Activated gamma-delta T cell treated with Interleukin-2 at 50 U/mL for 16 hours (primary cell): ENCODE measurements around the gene PTCH1.

ENCODE experiments used
- DNase-seq: peaks from one replicate; pipeline ENCODE4 v3.0.0-alpha.2; 2020

Gene PTCH1

DNA sequence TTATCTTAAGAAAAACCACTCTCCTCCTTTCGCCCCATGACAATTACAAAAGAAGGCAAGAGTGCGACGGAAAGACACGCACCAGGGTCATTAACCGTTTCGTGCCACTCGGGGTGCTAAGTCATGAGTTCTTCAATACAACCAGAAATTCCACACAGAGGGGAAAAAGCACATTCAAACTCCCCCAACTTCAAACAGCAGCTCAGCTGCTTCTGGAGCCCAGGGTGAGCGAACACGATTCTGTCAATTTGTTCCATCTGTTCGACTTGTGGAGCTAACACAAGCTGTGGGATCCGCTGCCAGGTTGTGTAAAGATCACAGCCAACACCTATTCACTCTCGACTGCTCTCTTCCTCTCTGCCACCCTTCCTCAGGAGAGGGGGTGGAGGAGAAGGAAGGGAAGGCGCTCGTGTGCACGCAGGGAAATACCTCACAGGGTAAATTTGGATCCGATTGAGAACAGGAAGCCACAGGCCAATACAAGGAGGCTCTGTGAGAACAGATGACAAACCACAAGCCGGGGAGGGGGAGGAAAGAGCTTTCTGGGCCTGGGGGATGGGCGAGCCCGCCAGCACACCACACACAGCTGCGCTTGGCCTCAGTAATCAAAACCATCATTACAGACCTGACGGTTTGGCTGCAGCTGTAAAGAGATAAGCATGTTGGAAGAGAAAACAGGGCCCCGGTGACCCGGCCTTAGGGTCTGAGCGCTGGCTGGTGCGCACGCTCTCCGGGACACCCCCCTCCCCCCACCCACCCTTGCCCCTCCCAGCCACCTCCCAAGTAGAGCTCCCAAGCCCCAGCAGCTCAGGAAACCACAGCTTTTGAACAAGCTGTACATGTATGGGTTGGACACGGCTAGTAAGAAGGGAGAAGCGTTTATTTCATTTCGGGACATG, 54.3 kb downstream of the PTCH1 start:
- DNase-seq, result peak; percentile 59

DNA sequence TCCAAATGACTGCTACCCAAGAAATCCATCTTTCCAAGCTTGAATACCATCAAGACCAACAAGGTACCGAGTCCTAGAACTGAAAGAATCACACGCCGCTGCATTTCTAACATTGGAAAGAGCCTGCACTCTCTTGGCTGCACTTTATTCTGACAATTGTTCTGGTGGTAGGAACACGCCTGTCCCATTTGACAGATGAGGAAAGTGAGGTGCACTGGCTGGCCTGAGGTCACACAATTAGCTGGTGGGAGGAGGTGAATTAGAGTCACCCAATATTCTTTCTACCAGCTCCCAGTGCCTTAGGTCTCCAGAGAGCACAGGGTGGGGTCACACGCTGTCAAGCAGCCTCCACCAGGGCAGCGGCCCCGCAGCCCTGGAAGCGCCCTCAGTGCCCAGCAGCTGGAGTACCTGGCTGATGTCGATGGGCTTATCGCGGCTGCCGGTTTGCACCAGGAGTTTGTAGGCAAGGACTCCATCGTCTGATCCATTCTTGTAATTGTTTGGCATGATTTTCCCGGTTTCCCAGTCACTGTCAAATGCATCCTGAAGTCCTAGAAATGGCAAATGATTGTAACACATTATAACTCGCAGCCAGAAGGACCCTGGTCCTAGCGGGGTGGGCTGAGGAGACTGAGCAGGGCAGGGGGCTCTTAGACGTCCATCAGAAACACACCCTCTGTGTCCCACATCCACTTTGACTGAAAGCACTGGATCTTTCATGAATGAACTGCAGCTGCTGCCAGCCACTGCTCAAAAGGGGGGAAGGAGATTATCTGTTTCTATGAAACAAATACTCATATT, 55.1 kb downstream of the PTCH1 start:
- DNase-seq, result no peak

DNA sequence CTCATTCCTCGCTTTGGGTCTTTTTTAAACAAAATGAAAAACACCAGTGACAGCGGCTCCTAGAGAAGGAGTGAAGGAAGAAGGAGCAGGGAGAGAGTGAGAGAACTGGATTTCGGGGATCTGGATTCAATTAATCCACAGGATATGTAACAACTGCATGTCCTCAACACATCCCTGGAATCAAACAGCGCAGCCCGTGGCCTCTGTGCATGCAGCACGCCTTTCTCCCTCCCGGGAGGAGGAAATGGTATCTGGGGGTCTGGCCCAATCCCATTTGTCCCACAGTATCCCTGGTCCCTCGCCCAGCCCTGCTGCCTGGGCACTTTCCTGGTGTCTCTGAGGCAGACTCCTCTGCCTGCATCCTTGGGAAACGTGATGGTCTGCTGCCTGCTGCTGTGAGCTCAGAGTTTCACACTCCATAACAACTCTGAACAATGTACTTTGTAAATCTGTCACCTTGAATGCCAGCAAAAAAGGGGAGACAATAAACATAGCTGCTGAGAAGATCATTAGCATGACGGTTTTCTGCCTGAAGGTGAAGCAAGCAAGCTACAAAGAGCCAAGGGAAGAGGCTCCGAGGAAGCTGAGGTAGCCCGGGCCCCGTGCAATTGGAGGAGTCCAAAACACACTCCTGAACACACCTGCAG, 56.1 kb downstream of the PTCH1 start:
- DNase-seq, result no peak

DNA sequence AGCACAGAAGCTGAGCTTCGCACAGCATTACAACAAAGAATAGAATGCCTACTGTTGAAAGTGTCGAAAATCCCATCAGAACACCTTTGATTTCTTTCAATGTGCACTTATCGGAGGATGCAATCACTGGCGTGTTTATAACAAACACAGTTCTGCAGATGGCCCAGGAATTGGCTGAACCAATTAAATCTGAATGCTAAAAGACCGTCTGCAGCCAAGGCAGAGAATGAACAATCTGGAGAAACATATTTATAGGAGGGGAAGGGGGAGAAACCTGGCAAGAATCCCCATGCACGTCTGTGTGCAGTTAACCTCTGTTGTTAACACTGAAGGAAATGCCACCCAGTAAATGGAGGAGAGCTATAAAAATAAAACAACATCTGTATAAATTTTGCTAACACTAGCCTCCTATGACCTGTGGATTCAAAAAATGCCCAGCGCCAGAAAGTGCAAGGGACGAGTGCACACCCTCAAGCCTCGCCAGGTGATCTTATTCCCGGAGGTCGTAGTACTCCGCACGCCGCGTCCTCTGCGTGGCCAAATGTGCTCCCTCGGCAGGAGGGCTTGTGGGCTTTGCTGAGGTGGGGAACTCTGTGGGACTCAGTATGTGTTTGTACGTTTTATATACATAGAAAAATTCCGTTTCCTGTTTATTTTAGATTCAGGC, 56.8 kb downstream of the PTCH1 start:
- DNase-seq, result no peak

DNA sequence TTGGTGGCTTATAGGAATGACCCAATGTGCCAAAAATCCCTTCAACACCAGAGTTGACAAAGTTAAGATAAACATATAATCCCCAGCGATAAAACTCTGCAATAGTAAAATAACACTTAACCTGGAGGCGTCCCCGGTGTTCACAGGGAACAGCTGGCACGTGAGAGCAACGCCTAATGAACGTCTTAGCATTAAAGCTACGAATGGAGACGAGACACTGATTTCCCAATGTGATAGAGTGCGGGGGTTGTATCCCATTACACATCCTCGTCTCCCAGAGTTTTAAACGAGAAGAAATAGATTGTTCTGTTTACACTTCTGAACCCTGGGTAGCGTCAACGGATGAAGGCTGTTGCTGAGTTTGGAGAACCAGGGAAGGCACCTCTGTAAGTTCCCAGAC, 57.6 kb downstream of the PTCH1 start:
- DNase-seq, result no peak

DNA sequence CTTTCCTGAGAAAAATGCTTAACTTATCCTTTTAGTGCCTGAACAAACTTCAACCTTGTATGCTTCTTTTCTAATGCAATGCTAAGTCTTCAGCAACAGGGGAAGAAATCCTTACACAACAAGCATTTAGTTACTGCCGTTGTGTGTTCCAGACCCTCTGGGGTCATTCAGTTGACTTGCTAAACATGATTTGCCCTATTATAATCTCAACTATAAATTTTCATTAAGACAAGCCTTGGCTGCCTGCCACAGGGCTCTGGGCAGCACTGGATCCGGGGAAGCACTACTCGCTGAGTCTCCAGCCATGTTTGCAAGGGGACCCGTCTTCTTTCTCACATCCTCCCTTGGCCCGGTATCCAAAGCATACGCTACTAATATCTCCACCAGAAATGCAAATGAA, 58.1 kb downstream of the PTCH1 start:
- no peak for DNase-seq

DNA sequence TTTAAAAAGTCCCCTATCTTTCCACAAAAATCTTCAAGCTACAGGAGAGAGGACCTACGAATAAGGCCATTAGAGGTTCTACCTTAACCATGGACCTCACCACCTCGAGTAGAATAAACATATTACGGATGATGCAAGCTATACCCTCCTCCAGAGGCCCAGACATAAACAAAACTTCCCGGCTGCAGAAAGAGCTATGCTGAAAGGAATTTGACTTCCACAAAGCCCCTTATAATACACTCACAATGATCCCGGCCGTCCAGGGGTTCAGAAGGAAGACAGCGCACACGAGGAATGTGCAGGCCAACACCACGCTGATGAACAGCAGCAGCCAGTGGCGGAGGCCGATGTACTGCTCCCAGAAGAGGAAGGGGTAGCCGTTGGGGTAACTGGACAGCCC, 59.0 kb downstream of the PTCH1 start:
- DNase-seq, result no peak

DNA sequence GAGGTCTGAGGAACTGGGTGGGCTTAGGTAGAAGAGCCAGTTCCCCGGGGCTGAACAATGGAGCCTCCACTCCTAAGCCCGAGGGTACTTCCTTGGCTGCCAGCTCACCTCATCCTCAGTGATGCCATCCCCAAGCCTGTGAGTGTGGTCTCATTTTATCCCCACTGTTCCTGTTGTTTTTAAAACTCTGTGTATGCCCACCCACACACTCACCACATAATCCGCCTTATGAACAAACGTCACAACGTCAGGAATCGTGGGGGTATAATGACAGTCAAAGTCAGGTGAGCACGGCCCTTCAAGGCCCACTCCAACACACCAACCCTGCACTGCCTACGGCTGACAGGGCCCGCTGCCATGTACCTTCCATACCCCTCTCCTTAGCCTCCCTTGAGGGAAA, 61.1 kb downstream of the PTCH1 start:
- no peak for DNase-seq

DNA sequence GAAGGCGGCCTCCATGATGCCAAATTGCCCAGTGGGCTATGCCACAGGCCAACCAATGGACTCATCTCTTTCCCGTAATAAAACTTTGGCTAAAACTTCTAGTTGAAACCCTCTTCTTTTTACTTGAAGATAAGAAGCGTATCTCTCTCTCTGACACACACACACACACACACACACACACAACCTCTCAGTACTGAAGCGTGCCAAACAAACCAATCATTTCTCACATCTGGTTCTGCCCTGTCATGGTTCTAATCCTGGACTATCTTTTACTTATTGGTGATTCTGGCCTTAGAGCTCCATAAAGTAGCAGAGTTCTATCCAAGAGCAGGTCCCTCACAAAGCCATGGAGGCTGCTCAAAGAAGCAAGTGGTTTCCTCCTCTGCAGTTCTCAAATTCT, 64.6 kb downstream of the PTCH1 start:
- no peak for DNase-seq

DNA sequence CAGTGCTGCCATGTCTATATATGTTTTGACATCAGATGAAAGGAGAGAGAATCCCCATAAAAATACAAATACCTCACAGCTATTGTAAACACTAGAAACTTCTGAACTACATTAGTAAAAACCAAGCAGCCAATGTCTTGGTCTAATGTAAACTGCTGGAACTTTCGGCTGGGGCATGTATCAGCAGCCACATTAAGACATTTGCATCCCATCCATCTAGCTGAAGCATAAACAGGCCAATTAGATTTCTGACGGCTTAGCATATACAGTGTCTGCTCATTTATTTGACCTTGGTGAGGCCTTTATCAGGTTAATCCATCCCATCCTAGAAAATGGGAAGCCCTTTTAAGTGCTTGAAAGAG, 65.7 kb downstream of the PTCH1 start:
- no peak for DNase-seq

DNA sequence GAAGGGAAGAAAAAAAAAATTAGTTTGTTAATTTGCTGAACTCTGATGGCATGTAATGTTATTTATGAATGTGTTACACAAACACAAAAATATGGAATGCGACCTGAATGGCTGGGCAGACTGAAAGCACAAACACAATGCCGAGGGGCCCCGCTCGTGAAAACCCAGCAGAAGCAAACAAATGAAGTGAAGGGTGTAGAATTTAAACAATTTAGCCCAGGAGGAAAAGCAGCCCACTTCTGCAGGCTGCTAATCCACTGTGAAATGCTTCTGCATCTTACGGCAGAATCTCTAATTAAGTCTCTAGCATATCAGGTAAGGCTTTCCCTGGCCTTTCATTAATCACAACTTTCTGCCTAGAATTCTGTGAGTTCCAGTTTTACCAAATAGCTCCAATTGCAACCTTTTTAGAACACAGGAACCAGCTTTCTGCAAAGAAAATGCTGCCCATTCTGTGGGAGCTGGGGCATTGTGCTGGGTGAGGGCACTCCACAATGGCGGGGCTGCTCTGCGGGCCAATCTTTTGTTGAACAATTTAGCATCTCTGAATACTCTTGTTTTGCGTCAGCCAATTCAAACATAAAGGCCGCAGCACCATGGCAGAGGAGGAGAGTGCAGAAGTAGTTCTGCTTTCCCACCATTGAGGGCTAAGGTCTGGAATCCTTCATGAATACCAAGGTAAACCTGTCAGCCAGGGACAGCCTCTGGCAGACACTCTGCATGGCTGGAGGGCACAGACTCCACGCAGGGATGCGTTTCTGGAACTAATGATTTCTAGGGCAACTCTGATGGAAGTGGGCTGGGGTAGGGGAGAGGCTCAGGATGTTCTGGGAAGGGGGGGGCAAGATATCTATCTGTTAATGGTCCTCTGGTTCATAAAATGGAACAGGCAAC, 66.4 kb downstream of the PTCH1 start:
- DNase-seq, result no peak

DNA sequence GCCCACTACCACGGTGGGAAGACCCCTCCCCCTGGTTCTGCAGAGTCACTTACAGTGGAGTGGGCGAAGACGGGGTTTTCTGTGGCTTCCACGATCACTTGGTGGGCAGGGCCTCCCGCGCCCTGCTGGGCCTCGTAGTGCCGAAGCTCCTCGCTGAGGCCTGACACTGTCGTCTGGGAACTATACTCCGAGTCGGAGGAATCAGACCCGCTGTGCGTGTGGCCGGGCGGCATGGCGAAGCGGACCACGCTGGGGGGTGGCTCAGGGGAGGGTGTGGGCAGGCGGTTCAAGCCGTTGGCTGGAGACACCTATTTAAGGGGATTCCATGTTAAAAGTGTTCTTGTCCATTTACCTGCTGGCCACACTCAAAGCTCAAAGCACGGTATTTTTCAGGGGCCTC, 67.8 kb downstream of the PTCH1 start:
- no peak for DNase-seq

DNA sequence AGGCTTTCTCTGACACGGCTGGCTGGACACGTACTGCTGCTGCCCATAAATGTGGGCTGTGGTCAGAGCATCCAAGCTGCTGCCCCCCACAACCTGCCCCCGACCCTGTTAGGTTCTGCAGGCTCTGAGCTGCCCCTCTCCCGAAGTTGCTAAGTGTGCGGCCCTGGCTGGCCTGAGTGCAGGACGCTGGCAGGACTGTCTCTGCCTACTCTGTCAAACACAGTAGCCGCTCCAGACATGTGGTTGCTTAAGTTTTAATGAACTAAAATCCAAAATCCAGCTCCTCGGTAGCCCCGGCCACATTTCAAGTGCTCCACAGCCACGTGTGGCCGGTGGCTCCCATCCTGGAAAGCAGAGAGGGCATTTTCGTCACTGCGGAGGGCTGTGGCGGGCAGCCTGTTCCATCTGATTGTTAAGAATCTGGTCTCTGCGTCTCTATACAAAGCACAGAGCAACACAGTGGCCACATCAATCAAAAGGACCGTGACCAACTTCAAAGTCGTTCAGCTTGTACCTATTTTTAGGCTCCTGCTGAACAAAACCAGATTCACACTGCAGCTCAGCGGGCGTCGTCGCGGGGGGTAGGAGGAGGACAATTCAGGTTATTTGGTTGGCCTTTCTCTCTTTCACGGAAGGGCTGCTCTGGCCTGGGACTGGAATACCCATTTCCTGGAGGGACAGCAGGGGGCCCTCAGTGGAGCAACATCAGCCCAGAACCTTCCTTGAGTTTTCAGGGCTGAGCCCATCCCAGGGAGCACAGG, 68.9 kb downstream of the PTCH1 start:
- DNase-seq, result no peak

DNA sequence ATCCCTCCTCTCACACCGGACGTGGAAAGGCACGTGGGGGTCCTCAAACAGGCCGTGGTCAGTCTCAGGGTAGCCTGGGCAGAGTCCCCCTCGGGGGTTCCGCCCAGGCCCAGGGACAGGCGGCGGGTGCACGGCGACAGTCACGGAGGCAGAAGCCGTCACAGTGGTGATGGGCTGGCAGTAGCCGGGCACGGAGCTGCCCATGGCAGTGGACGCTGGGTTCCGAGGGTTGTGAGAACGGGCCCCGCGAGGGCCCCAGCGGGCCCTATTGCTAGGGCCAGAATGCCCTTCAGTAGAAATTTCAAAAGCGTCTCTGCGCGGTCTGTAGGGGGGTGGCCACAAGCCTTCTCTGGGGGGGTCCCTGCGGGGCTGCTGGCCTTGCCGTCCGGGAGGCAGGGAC, 69.8 kb downstream of the PTCH1 start:
- DNase-seq, result no peak

DNA sequence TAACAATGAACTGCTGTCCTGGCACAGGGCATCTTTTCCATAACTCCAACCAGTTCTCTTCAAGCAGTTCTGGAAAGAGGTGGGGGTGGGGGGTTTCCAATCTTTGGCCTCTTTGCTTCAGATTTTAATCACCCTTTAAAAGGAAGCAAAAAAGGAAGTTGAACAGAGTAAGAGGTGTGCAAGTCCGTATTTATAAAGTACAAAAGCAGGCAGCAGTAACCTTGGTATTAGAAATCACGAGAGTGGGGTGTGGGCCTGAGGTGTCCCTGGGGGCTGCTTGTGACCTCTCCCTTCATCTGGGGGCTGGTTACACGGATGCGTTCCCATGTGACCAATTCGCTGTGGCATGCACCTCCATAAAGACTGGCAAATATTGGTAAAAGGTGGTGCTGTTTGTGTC, 70.5 kb downstream of the PTCH1 start:
- DNase-seq, result no peak

DNA sequence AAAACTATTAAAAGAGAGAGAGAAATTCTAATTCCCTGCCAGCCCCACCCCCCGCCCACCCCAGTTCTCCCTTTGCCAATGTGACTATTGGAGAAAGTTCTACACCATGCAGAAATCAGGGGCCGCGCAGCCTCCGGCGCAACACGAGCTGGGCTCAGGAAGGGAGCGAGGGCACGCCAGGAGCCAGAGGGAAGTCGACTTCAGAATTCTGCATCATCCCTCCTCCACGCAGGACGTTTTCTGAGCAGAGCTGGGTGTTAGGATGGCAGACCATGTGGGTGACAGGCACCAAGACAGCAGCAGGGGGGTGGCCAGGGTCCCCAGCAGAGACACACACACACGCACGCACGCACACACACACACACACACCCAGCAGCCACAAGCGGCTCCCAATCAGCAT, 72.6 kb downstream of the PTCH1 start:
- DNase-seq, result no peak

DNA sequence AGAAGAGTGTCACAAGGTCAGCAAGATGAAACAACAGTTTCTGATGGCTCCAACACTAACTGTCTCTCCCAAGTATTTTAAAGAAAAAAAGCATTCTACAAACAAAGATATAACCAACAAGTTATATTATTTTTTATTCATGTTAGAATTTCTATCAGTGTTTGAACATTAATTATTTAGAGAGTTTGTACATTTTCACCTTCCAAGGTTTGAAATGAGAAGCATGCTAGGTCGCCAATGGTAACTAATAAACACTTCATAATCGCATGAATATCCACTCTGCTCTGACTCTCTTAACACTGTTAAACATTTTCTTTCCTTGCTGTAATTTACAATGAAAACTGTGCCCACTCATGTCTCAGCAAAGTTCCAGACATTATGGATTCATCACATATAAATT, 73.5 kb downstream of the PTCH1 start:
- DNase-seq, result no peak

DNA sequence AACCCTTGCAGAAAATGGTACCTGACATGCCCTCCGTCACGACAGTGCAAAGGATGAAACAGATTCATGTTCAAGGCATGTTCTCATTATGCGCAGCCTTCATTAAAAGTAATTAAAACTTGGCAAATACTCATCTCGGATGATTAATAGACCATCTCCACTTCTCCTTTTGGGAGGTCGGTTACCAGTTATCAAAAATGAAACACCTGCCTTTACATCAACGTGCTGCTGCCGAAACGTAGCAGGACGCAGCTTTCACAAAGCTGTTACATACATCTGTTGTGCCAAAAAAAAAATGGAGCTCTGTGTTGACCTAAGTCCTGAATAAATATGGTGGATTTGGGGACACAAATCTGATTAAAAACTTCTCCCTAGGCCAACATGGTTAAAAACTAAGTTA, 75.7 kb downstream of the PTCH1 start:
- DNase-seq, result no peak

DNA sequence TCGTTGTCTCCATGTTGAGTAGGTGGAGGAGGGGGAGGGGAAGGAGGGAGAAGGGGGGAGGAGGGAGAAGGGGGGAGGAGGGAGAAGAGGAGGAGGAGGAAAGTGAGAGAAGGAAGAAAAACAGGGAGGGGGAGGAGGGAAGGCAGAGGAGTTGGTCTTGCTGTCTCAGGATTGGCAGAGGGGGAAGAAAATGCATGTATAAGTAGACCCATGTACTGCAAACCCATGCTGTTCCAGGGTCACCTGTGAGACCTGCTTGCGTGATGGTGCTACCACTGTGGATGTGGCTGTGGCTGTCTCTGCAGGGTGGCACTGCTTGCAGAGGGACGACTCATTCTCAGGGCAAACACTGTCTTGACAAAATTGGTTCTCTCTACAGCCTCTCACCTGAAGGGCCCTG, 76.3 kb downstream of the PTCH1 start:
- no peak for DNase-seq

DNA sequence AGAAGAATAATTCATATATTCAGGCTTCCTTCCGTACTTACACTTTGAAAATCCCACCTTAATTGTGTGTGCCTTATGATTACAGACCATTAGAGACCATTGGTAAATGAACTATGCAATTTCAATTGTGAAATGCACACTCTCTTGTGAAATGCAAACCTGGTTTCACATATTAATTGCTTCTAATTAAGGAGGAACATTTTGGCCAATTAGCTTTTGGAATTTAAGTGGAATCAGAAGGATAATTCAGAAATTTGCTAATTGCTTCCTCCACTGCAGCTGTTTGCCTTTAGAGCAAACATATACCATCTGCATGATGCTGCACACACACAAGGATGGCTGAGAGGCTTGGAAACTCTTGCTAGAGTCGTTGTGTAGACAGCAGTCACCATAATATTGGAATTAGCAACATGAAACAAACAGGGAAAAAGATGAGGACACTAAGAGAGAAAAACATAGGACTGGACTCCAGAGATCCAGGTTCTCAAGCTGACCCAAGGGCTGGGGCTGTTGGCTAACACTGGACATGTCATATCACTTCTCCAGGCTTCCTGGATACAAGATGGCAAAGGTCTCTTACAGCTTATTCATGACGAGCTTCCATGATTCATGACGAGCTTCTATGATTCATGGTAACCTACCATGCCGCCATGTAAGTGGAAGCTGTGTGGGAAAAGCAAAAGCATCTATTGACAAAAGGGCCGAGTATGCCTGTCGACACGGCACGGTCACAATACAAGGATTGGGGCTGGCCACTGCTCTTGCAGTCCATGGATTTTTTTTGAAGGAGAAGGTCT, 78.0 kb downstream of the PTCH1 start:
- no peak for DNase-seq

DNA sequence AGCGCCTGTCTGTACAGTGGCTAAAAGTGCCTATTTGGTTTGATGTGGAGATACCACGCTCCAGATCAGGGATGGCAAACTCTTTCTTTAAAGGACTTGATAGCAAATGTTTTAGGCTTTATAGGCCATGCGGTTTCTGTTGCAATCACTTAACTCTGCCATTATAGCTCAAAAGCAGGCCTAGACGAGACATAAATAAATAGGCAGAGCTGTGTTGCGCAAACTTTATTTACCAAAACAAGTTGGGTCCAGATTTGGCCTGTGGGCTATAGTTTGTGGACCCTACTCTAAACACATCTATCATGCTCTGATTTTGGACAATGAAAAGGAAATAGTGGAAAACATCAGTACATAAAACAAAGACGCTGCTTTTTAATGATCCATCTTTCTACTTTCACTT, 79.2 kb downstream of the PTCH1 start:
- DNase-seq, result no peak
